GM13977 (cell line): Measurements from ENCODE around the gene VNN1.

Source experiments
- DNase-seq: peaks from one replicate; pipeline ENCODE4 v3.0.0; 2012; ENCODE audit warnings: low spot score
- CTCF ChIP-seq: IDR thresholded peaks from 2 replicates; pipeline ENCODE4 v1.5.1; 2012; ENCODE audit warnings: mild to moderate bottlenecking, control low read depth; ENCODE audit not compliant: insufficient read depth; ENCODE audit errors: extremely low read depth, missing control alignments
- in situ Hi-C: fragments of 300-500 bp; cut with MboI; formaldehyde crosslinking; loops from one replicate; pipeline ENCODE4 v1.12.0; 2022; ENCODE audit warnings: low sequenced_read_pairs, low pct_unique_long_range_greater_than_20kb, mixed read lengths, inconsistent platforms; ENCODE audit not compliant: unreplicated experiment

Gene VNN1

GRCh38 chr6:132698608-132699007, 15.2 kb downstream of the VNN1 start:
- no peak for DNase-seq
- in situ Hi-C loops = no loop called here
- TF ChIP-seq CTCF = no peak

- DNase-seq = no peak
- in situ Hi-C loops = no loop called here
- no peak for TF ChIP-seq CTCF
Measured at GRCh38 chr6:132695773-132696172, 18.1 kb downstream of the VNN1 start.

- in situ Hi-C loops = no loop called here
- TF ChIP-seq CTCF = no peak
- no peak for DNase-seq
Measured at GRCh38 chr6:132693478-132693877, 20.4 kb downstream of the VNN1 start.

- no peak for DNase-seq
- no peak for TF ChIP-seq CTCF
- in situ Hi-C loops = no loop called here
Measured at GRCh38 chr6:132690678-132691077, 23.2 kb downstream of the VNN1 start.

GRCh38 chr6:132687306-132687705, 26.5 kb downstream of the VNN1 start:
- no peak for TF ChIP-seq CTCF
- DNase-seq = no peak
- in situ Hi-C loops = no loop called here

GRCh38 chr6:132686531-132686930, 27.3 kb downstream of the VNN1 start:
- DNase-seq = no peak
- no peak for TF ChIP-seq CTCF
- in situ Hi-C loops = no loop called here

- DNase-seq = no peak
- no peak for TF ChIP-seq CTCF
- in situ Hi-C loops = no loop called here
Measured at GRCh38 chr6:132685009-132685408, 28.8 kb downstream of the VNN1 start.
